Posterior vena cava (tissue), 2 donors: Measurements from ENCODE around the gene NABP1. TPM values are rescaled to one million over a fixed set of nuclear protein-coding genes. Genes with fewer than 3 reads are reported as not detected.
A peak's percentile ranks its signal among the peaks of the same experiment; 100 is the strongest.

Source experiments
- DNase-seq: peaks from one replicate; pipeline ENCODE4 v3.0.0-alpha.2; 2020; ENCODE audit warnings: low spot score
- intact Hi-C, 2 donors: fragments of 100-400 bp; cut with DNase I; formaldehyde crosslinking; loops; one replicate each; pipeline versions ENCODE4 v1.14.1 to v1.14.2; 2022 to 2023
- total RNA-seq, 2 donors: library from RNA; stranded (reverse); fragmentation: NEBNext Ultra II Directional; extraction: Animal tissue kit (Norgen Biotek cat#: 25700); gene quantifications; one replicate each; pipeline ENCODE4 v1.2.1, GENCODE V29; 2021
- donor health status: DM: yes; HTN: yes; CAD: no.
- donor health status: DM: yes; HTN: yes; CAD: no.

The NABP1 gene
- total RNA-seq, 2 donors from 2014 or later = 26.8 to 32.0 TPM

GRCh38 chr2:191645434-191646162 lies 32.3 kb upstream of the NABP1 start:
- no peak for DNase-seq
- intact Hi-C loops = no loop called here

- intact Hi-C loops = no loop called here
- DNase-seq = no peak
Measured at GRCh38 chr2:191646163-191646902, 31.6 kb upstream of the NABP1 start.

GRCh38 chr2:191649519-191649918 lies 28.4 kb upstream of the NABP1 start:
- intact Hi-C loops = no loop called here
- DNase-seq = no peak

- DNase-seq = no peak
- intact Hi-C loops = no loop called here
Measured at GRCh38 chr2:191650896-191651773, 26.8 kb upstream of the NABP1 start.

GRCh38 chr2:191653667-191654391 lies 24.1 kb upstream of the NABP1 start:
- intact Hi-C loops = no loop called here
- peak; percentile 67 for DNase-seq

GRCh38 chr2:191656391-191656790 lies 21.5 kb upstream of the NABP1 start:
- intact Hi-C loops = no loop called here
- no peak for DNase-seq

GRCh38 chr2:191656792-191657191 lies 21.1 kb upstream of the NABP1 start:
- intact Hi-C loops = no loop called here
- DNase-seq = no peak

- intact Hi-C loops = no loop called here
- no peak for DNase-seq
Measured at GRCh38 chr2:191657977-191658376, 20.0 kb upstream of the NABP1 start.

GRCh38 chr2:191659198-191659597 lies 18.7 kb upstream of the NABP1 start:
- no peak for DNase-seq
- intact Hi-C loops = no loop called here

GRCh38 chr2:191660575-191660974 lies 17.4 kb upstream of the NABP1 start:
- intact Hi-C loops = no loop called here
- DNase-seq = no peak

GRCh38 chr2:191661097-191661924 lies 16.6 kb upstream of the NABP1 start:
- DNase-seq = no peak
- intact Hi-C loops = no loop called here

GRCh38 chr2:191664823-191665677 lies 12.9 kb upstream of the NABP1 start:
- no peak for DNase-seq
- intact Hi-C loops = no loop called here

- DNase-seq = no peak
- intact Hi-C loops = no loop called here
Measured at GRCh38 chr2:191666226-191666625, 11.7 kb upstream of the NABP1 start.

- intact Hi-C loops = no loop called here
- no peak for DNase-seq
Measured at GRCh38 chr2:191666732-191667131, 11.2 kb upstream of the NABP1 start.

- DNase-seq = no peak
- intact Hi-C loops = no loop called here
Measured at GRCh38 chr2:191670076-191670475, 7.9 kb upstream of the NABP1 start.

GRCh38 chr2:191670787-191671186 lies 7.1 kb upstream of the NABP1 start:
- no peak for DNase-seq
- intact Hi-C loops = no loop called here

GRCh38 chr2:191675807-191676721 lies 1.9 kb upstream of the NABP1 start:
- intact Hi-C loops = no loop called here
- peak; percentile 83 for DNase-seq
